ENCODE data around the gene LUZP1. TPM values are rescaled to one million over a fixed set of nuclear protein-coding genes. Genes with fewer than 3 reads are reported as not detected.

The LUZP1 gene
- total and polyA plus RNA-seq, 2 donors (not counting 3 experiments of a cell fraction or from before 2014, with no cell fraction given) = 26.3 to 82.4 TPM

DNA sequence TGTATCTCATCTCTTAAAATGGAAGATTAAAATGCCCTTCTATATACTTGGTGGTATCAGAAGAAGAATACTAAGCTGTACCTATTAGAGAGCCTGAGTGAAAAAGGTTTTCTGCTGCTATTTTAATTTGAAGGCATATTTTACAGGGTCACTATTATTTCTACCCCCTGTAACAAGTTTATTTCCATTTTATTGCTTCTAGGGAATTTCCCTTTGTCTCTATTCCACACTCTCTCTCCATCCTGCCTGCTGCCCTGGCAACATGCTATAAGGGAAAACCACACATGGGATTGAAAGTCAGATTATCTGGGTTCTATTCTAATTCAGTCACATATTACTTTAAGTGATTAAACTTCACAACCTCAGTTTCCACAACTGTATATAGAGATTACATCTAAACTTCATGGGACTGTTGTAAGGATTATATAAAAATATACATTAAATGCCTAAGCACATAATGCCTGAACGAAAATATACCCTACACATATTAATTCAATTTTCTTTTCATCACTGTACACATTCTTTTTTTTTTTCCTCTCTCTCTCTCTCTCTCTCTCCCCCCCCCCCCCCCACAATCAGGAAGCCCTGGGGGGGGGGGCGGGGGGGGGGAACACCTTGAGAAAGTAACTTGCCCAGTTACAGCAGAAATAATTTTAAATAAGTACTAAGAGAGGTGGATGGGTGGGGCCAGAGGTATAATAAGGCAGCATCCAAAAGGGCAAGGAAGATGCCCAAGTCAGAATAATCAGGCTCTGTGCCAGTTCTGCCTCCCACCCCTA, 51.5 kb downstream of the LUZP1 start:
- no peak overlapping the region for H2AFZ ChIP-seq (ENCODE audit: low read depth, low read length)
- H3K4me1 ChIP-seq (ENCODE audit: control insufficient read depth, extremely low read depth, insufficient read depth, low read length) = peaks cover 39% of the 10 kb centered on the region
- FAIRE-seq (no peak), DNase-seq (ENCODE audit: low read depth, low spot score) (peak; percentile 24)
- no peak overlapping the region for H3K27ac ChIP-seq (ENCODE audit: insufficient read depth, low read depth, low read length)
- H3K36me3 ChIP-seq (ENCODE audit: control insufficient read depth in 2 of 2, extremely low read depth in 1 of 2, insufficient read depth in 2 of 2, low read length in 2 of 2) = no peaks in the 10 kb centered on the region
- no peak overlapping the region for H3K4me2 ChIP-seq (ENCODE audit: insufficient read depth, low read length)
- peaks cover 2% of the 10 kb centered on the region for H4K20me1 ChIP-seq (replicated peaks; ENCODE audit: control insufficient read depth, extremely low read depth, insufficient read depth, low read length)
- ChIA-PET CTCF (interaction anchor here (0.8 to 1.7 kb wide), 2 partner anchors 18 kb away, joined by 3 to 4 read pairs; no protein-coding TSS in a partner anchor), POLR2A (no interaction called here)
- dilution Hi-C loops (cut with MboI; ENCODE audit: extremely low pct_ligation_motif_present, low sequenced_read_pairs) (no loop called here), intact Hi-C loops (cut with micrococcal nuclease) (no loop called here)
- no peak overlapping the region for H3K4me3 ChIP-seq (replicated peaks in 1 of 3; ENCODE audit: insufficient read depth in 1 of 3, low read depth in 1 of 3, low read length in 3 of 3)
- TF ChIP-seq GATA2 (IDR thresholded peaks at IDR 0.05; ENCODE audit: insufficient read depth, insufficient read length, low read depth, low read length) (no peak), POLR2AphosphoS5 (IDR thresholded peaks at IDR 0.05; ENCODE audit: insufficient read depth, low read depth, low read length) (no peak), JUN (IDR thresholded peaks at IDR 0.05; ENCODE audit: borderline replicate concordance, insufficient read depth, insufficient read length, low read depth) (no peak)
- TF ChIP-seq, protein P1, sequence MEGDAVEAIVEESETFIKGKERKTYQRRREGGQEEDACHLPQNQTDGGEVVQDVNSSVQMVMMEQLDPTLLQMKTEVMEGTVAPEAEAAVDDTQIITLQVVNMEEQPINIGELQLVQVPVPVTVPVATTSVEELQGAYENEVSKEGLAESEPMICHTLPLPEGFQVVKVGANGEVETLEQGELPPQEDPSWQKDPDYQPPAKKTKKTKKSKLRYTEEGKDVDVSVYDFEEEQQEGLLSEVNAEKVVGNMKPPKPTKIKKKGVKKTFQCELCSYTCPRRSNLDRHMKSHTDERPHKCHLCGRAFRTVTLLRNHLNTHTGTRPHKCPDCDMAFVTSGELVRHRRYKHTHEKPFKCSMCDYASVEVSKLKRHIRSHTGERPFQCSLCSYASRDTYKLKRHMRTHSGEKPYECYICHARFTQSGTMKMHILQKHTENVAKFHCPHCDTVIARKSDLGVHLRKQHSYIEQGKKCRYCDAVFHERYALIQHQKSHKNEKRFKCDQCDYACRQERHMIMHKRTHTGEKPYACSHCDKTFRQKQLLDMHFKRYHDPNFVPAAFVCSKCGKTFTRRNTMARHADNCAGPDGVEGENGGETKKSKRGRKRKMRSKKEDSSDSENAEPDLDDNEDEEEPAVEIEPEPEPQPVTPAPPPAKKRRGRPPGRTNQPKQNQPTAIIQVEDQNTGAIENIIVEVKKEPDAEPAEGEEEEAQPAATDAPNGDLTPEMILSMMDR (IDR thresholded peaks at IDR 0.05; ENCODE audit: extremely low read depth in 1 of 2, insufficient read depth in 1 of 2, low read depth in 1 of 2, low read length in 2 of 2) = no peak
- TF ChIP-seq, protein P2, sequence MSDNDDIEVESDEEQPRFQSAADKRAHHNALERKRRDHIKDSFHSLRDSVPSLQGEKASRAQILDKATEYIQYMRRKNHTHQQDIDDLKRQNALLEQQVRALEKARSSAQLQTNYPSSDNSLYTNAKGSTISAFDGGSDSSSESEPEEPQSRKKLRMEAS (IDR thresholded peaks at IDR 0.05; ENCODE audit: insufficient read depth, insufficient read length) = no peak
- peaks cover 95% of the 10 kb centered on the region for H3K79me2 ChIP-seq (ENCODE audit: control insufficient read depth, insufficient read depth, low read length)
- BruUV-seq (replicated peaks) = no TSS peak
- H3K9ac ChIP-seq (replicated peaks; ENCODE audit: extremely low read depth, insufficient read depth, low read length) = no peak overlapping the region
- H3K9me3 ChIP-seq (replicated peaks; ENCODE audit: control insufficient read depth, insufficient read depth, low read length) = no peaks in the 10 kb centered on the region
- H3K27me3 ChIP-seq (ENCODE audit: control insufficient read depth in 2 of 2, insufficient read depth in 2 of 2, low read length in 2 of 2) = no peaks in the 10 kb centered on the region
- no peaks in the 10 kb centered on the region for H3K9me1 ChIP-seq (replicated peaks; ENCODE audit: control insufficient read depth, extremely low read depth, insufficient read depth, low read length)
